A204.1 (cell line): ENCODE results near the gene CCK.

Source experiments
- FAIRE-seq: peaks from 2 replicates; lab custom pipeline; 2012; peaks lifted over from hg19 to GRCh38; lab: Jason Lieb, UNC

CCK gene

GRCh38 chr3:42267878-42268277 is 1.9 kb upstream of the CCK start:
- no peak for FAIRE-seq

DNA sequence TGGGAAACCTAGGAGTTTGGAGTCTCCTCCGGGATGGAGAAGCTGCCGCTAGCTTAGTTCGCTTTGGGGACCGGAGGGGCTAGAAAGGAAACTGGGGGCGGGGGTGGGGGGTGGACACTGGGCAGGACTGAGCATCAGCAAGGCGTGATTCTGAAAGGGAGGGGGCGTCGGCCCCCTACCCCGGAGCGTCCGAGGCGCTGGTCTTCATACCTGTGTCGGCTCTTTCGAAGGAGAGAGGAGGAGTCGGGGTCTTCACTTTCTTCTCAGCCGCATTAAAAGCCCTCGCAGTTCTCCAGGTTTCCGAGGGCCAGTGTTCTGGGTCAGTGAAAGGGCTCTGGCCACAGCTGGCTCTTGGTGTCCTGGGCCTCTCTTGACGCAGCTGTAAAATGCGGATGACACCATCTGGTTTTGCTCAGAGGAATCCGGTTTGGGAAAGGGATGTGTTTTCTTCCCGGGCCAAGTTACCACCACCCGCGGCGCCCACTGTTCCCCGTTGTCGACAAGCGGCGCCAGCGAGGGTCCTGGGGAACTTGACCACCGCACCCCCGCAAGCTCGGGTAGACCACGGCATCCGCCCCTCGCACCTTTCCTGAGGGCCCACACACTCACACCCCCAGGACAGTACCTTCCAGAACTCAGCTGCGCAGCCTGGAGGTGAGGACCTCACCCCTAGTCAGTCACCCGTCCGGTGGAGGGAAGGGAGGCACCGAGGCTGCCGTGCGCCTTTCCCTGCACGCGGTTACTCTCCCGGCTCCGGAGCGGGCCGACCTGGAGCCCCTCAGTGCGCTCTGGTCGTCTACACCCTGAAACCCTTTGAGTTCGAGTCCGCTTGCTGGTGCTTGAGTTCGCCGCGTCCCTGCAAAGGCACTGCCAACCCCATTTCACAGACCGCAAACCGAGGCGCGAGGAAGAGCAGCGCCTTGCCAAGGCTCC is 660 bp downstream of the CCK start:
- FAIRE-seq: no peak

- no peak for FAIRE-seq
Measured at GRCh38 chr3:42264399-42265058, 1.5 kb downstream of the CCK start.

GRCh38 chr3:42263354-42264346 is 2.3 kb downstream of the CCK start:
- no peak for FAIRE-seq

DNA sequence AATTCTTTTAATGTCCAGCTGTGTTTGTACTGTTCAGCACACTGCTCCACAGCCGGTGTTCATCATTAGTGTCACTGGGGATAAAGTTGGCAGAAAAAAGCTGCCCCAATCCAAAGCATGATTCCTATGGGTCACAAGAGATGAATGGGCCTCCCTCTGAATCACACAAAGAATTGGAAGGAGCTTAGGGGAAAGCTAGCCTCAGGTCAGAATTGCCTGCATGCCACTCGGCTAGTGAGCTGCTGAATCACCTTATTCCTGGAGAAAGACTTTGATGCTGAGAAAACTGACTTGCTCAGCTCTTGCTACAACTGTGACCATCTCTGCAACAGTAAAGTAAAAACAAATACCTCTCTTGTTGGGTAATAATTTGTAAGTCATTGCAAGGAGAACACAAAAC is 3.5 kb downstream of the CCK start:
- no peak for FAIRE-seq

- no peak for FAIRE-seq
Measured at GRCh38 chr3:42257007-42257406, 9.0 kb downstream of the CCK start.

DNA sequence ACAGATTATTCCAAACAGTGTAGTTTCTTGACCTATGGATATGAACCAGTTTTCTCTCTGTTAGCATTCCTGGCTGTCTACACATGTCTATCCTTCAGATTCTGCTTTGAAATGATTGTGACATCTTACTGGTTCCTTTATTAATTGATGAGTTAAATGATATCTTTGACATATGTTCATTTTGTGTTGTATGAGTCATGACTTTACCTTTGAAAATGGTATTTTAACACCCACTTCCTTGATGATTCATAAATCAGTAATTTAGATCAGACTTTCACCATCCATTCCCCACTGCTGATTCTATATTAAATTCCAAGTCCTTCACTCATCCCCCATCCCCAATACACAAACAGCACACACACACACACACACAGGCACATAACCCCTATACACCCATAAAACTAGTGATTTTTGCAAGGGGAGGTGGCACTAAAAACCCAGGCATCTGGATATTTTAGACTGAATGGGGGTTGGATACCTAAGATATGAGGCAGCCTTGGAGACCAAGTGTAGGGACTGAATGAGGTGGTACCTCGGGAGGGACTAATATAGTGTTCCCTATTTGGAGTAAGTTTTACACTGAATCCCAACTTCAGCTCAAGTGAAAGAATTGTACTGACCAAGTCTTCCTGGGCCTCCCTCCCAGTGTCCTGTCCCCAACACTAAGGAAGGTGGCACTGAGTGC is 9.7 kb downstream of the CCK start:
- no peak for FAIRE-seq

DNA sequence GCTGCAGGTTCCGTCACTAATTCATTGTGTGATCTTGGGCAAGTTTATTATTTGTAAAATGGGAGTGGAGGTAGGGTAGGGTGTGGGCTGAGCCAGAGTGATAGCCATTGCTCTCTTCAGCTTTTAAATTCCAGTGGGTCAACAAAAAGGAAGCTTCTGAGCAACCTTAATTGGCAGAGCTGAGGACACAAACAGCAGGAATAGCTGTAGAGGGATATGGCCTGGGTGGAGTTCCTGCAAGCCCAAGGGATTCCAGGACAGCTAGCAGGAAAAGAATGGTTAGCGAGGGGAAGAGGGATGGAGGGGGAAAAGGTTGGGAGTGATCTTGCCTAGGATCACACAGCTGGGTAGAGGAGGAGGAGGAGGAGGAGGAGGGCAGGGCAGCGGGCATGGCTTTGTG is 11.4 kb downstream of the CCK start:
- FAIRE-seq: no peak

DNA sequence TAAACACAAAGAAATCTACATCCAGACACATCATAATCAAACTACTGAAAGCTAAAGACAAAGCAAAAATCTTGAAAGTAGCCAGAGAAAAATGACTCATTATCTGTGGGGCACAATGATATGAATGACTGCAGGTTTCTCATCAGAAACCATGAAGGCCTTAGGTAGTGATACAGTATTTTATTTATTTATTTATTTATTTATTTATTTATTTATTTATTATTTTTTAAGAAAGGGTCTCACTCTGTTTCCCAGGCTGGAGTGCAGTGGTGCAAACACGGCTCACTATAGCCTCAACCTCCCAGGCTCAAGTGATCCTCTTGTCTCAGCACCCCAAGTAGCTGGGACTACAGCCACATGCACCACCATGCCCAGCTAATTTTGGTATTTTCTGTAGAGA is 15.2 kb downstream of the CCK start:
- no peak for FAIRE-seq

DNA sequence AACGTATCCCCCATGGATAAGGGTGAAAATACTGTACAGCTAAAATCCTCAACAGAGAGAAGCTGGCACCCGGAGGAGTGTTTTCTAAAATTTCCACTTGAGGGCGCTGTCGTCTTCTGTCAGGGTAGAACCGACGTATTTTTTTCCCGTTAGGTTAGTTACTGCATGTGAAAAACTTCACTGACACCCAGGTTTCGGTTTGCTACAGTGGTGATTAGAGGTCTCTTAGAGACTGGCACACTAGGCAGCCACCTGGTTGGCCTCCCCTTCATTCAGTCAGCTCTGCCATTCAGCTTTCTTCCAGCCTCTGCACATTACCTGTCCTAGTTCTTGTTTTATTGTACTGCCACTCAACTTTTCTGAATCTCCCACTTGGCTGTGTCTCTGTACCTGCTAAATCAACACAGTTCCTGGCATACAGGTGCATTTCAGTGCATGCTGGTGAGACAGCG is 18.4 kb downstream of the CCK start:
- no peak for FAIRE-seq

- no peak for FAIRE-seq
Measured at GRCh38 chr3:42246091-42246490, 19.9 kb downstream of the CCK start.

DNA sequence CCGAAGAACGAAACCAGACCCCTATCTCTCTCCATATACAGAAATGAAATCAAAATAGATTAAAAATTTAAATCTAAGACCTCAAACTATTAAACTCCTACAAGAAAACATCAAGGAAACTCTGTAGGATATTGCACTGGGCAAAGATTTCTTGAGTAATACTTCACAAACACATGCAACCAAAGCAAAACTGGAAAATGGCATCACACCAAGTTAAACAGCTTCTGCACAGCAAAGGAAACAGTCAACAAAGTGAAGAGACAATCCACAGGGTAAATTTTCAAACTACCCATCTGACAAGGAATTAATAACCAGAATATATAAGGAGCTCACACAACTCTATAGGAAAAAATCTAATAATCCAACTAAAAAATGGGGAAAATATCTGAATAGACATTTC is 29.4 kb downstream of the CCK start:
- FAIRE-seq: no peak

DNA sequence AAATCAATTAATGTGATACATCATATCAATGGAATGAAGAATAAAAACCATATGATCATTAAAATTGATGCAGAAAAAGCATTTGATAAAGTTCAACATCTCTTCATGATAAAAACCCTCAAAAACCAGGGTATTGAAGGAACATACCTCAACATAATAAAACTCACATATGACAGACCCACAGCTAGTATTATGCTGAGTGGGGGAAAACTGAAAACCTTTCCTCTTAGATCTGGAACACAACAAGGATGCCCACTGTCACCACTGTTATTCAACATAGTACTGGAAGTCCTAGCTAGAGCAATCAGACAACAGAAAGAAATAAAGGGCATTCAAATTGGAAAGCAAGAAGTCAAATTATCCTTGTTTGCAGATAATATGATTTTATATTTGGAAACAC is 30.5 kb downstream of the CCK start:
- no peak for FAIRE-seq

GRCh38 chr3:42230860-42231259 is 35.1 kb downstream of the CCK start:
- no peak for FAIRE-seq

DNA sequence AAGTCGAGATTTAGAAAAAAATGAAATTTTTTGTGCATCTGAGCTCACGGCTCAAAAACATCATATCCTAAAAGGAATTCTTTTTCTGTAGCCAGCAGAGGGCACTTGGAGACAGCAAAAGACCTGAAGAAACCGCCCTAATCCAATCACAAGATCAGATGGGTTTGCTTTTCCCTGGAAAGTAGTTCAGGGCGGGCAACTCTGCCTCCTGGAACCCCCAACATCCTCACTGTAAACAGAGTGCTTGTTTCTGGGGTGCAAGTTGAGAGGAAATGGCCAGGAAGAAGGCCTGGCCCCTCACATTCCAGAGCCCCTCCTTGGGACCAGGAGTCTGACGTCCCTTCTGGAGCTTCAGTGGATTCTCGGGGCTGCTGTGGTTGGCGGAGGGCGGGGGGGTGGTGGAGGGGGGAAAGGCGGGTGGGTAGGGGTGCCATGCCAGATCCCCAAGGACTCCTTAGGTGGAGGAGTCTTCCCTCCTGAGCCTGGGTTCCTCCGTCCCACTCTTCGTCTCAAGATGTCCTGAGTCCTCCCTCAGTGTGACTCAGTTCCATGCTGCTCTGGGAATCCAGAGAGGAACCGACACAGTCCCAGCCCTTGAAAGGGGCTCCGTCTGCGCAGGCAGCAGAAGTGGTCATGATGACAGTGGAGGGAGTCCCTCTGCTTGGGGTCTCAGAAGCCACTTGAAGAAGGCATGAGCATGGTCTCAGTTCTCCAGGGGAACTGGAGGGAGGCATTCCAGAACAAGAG is 35.9 kb downstream of the CCK start:
- FAIRE-seq: peak; percentile 43

DNA sequence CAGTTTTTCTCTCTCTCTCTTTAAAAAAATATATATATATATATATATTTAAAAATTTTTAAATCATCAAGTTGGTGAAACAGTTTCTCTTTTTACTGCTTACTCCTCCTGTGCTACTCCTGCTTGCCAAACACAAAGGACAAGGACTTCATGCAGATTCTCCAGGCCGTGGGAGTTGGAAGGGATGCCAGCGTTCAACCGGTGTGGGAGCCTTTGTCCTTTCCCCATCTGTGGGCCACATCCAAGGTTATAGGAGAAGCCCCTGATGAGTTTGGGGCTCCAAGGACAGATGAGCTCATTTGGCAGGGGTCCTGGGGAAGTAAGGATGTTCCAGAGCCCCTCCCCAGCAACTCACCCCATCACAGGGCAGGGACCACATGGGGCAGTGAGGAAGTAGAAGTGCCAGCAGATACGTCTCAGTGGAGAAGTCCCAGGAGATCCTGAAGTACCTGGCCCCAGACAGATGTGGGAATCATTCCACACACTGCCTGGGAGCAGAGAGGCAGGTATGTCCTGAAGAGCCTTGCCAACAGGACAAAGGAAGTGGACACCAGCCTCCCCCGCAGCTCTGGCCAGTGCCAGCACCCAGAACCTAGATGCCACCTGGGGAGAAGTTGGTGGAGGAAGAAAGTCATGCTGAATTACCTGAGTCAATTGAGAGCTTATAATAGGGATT is 36.6 kb downstream of the CCK start:
- no peak for FAIRE-seq

- no peak for FAIRE-seq
Measured at GRCh38 chr3:42228796-42229195, 37.2 kb downstream of the CCK start.

- FAIRE-seq: no peak
Measured at GRCh38 chr3:42226470-42227425, 39.2 kb downstream of the CCK start.
